NCI-H1694 treated with DMSO at 0.1 percent for 48 hours (cell line): ENCODE data around the gene GPATCH2.
"Not testable (repeated sequence)": the region's sequence is repeated elsewhere in the genome, so short reads cannot be mapped to it uniquely, and the experiment has no call there.

Experiments
- DNase-seq: peaks from one replicate; lab custom pipeline; 2025; lab: John Stamatoyannopoulos, UW

Gene GPATCH2

GRCh38 chr1:217525773-217526490 lies 105.0 kb downstream of the GPATCH2 start:
- no peak for DNase-seq

GRCh38 chr1:217524787-217525520 lies 105.9 kb downstream of the GPATCH2 start:
- no peak for DNase-seq

- not testable (repeated sequence) for DNase-seq
Measured at GRCh38 chr1:217523921-217524320, 107.0 kb downstream of the GPATCH2 start.

DNA sequence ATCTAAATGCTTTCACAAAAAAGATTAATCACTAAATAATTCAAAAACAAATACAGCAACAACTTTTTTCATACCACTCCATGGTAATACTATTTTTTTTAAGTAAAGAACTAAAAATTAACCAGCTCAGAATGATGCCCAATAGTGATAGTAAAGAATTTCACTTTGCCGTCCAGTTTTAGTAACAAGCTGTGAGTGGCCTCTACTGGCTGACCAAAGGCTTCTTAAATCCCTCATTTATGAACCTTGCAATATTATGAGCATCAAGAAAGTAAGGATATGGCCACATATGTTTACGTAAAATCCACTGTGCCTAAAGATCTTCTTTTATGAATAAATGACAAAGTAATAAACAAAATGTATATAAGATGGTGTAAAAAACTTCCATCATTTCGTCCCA lies 108.6 kb downstream of the GPATCH2 start:
- DNase-seq = no peak

GRCh38 chr1:217521317-217521716 lies 109.6 kb downstream of the GPATCH2 start:
- no peak for DNase-seq

DNA sequence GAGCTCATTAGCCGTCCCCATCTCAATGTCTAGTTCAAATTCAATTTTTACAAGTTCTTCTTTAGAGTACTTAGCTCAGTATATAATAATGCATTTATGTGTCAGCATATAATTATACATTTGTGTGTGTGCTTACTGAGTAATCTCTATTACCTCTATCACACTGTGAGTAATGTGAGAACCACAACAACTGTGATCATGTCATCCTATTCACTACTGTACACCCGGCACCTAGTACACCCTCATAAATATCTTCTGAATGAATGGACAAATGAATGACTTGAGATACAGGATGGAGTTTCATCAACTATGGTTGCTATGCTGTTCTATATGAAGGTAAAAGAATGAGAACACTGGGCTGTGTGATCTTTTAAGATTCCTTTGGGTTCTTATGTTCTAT lies 124.0 kb downstream of the GPATCH2 start:
- no peak for DNase-seq

- no peak for DNase-seq
Measured at GRCh38 chr1:217498209-217498608, 132.7 kb downstream of the GPATCH2 start.

DNA sequence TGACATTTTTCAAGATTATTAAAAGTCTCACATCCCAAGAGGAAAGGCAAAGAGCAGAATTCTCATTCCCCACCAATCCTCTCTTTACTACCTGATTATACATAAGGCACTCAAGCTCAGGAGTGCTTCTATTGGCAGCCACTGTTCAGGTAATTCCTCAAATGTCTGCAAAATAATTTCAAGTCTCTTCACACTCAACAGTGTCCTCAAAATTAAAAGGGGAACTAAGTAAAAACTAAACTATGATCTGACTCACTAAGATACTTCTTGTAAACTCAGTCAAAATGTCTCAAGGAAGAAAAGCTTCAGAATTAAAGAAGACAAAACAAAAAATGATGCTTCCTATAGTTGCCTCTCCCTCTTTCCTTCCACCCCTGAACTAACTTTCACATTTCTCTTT lies 135.6 kb downstream of the GPATCH2 start:
- no peak for DNase-seq

GRCh38 chr1:217494767-217495166 lies 136.1 kb downstream of the GPATCH2 start:
- no peak for DNase-seq

DNA sequence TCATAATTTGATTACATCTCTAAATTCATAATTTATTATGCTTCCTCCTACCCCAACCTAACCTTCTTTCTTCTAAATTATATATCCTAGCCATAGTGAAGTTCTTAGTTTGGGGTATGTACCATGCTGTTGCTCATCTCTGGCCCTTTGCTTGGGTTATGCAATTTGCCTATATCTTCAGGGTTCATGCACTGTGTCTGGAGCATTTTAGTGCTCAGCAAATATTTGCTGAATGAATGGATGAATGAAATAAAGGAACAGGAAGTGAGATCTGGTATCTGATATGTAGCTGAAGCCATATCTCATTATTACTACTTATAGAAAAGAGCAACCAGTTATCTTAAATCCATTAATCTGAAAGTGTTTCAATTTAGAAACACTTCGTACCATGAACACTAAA lies 137.6 kb downstream of the GPATCH2 start:
- no peak for DNase-seq

GRCh38 chr1:217484871-217485270 lies 146.0 kb downstream of the GPATCH2 start:
- DNase-seq = no peak

DNA sequence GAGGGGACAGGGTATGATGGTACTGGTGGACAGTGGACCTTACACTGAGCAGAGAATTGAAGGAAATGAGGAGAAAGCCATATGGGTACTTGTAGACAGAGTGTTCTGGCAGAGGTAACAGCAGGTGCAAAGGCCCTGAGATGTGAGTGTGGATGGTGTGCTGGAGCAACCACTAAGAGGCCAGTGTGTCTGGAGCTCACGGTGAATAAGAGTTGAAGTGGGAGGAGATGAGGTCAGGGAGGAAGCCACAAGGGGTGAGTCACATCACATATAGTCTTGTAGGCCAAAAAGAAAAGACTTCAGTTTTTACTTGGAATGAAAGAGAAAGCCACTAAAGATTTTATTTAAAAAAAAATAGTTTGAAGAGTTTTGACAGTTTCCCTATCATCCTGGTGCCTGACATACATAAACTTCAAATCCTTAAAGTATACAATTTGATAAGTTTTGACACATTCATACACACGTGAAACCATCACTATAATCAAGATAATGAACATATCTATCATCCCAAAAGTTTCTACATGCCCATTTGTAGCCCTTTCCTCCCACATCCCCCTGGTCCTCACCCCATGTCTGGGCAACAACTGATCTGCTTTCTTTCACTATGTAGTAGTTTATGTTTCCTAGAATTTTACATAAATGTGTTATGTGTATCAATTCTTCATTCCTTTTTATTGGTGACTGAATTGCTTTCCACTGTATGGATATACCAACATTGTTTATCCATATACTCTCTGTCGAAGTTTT lies 148.4 kb downstream of the GPATCH2 start:
- no peak for DNase-seq

DNA sequence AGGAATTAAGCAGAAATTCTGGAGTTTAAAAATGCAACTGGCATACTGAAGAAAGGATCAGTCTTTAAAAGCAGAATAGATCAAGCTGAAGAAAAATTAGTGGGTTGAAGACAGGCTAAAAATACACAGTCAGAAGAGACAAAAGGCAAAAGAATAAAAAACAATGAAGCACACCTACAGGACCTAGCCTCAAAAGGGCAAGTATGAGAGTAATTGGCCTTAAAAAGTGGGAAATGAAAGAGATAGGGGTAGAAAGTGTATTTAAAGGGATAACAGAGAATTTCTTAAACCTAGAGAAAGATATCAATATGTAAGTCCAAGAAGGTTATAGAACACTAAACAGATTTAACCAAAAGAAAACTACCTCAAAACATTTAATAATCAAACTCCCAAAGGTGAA lies 152.4 kb downstream of the GPATCH2 start:
- no peak for DNase-seq

DNA sequence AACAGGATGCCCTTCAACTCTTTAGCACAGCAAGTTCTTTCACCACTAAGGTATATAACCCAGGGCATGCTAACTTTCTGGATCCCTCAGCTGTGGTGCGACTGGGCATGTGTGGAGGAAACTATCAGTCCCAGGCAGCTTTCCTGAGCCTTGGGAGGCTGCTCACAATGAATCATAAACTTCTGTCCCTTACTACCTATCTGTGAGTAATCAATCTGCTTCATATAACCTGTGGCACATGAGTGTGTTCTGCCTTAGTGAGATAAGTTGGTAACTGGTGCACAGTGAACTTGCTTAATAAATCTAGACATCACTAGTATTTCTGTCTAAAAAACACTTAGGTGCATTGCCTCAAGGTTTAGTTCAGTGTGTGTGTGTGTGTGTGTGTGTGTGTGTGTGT lies 158.0 kb downstream of the GPATCH2 start:
- no peak for DNase-seq

DNA sequence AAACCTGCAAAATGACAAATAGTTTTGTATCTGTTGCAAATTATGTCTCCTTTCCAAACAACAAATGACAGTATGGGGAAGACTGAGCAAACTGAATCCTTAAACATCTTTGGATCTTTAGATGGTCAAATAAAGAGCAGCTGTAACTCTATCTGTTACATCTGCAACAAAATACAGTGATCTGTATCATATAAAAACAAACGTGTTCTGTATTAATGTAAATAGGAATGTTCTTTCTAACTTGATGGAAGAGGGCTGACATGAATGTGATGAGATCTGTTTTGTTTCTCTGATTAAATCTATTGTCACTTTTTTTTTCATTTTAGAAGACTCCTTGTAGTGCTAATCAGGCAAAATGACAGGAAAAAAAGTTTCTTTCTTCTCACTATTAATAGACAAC lies 159.5 kb downstream of the GPATCH2 start:
- DNase-seq = peak; percentile 8

- no peak for DNase-seq
Measured at GRCh38 chr1:217469983-217470382, 160.9 kb downstream of the GPATCH2 start.

GRCh38 chr1:217465102-217465501 lies 165.8 kb downstream of the GPATCH2 start:
- no peak for DNase-seq

DNA sequence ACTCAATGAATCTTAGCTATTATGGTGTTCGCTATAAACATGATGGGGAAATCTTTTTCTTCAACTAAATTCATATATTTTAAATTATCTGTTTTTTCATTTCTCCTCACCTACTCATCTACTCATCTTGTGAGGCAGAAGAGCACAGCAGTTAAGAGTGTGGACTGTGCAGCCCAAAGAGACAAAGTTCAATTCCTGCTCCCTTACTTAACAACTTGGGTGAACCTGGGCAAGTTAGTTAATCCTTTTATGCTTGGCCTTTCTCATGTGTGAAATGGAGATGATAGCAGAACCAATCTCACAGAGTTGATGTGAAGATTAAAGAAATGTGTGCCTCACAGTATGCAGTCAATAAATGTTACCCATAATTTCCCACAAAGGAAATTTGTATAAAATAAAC lies 168.2 kb downstream of the GPATCH2 start:
- no peak for DNase-seq

DNA sequence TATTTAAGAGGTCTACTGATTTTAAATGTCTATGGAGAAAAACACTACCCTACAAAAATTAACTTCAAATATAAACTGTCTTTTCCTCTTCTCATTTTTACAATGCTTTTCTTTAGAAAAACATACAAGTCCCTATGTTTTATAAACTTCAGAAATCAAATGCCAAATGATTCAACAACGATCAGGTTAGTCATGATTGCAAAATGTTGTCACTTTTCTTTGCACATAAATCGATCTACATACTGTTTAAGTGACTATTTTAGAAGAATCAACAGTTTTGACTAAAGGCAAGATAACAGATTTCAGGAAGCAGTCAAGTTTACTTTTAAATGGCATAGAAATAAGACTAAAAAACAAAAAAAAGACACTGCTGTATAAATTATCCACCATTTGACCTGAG lies 168.7 kb downstream of the GPATCH2 start:
- DNase-seq = no peak

DNA sequence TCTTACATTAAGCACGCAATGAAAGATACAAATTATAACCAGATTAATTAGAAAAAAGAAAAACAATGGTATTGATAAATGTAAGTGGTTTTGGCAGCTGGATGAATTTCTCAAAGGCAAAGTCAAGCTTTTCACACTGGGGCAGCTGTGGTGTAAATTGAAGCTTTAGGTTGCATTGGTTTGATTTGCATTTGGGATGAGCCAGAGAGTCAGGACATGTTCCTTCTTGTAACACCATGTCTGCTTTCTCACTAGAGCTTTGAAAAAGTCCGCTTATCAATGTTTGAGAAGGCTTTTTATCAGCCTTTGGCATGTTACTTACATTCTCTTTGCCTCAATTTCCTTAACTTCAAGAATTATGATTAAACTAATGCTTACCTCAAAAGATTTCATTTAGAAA lies 173.9 kb downstream of the GPATCH2 start:
- DNase-seq = no peak

- DNase-seq = no peak
Measured at GRCh38 chr1:217456261-217456660, 174.6 kb downstream of the GPATCH2 start.

- no peak for DNase-seq
Measured at GRCh38 chr1:217453816-217454215, 177.1 kb downstream of the GPATCH2 start.

DNA sequence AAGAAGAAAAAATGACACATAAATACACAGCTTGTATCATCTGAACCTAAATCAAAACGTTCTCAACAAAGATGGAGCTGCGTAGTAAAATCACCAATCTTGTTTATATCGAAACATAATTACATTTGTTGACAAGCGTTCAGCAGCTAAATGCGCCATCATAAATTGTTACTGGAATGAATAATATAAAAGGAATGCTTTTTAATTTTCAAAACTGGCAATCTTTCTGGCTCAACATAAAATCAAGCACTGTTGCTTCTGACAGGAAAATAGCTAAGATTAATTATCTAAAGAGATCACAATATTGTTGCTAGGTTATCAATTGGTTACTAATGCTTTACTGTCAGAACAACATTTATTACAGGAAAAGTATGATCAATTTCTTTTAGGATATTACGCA lies 181.5 kb downstream of the GPATCH2 start:
- no peak for DNase-seq
